TTC549 (cell line): Measurements from ENCODE around the gene ANKS6.

Experiments used
- FAIRE-seq: peaks from 2 replicates; lab custom pipeline; 2012; peaks lifted over from hg19 to GRCh38; lab: Jason Lieb, UNC

Gene ANKS6

DNA sequence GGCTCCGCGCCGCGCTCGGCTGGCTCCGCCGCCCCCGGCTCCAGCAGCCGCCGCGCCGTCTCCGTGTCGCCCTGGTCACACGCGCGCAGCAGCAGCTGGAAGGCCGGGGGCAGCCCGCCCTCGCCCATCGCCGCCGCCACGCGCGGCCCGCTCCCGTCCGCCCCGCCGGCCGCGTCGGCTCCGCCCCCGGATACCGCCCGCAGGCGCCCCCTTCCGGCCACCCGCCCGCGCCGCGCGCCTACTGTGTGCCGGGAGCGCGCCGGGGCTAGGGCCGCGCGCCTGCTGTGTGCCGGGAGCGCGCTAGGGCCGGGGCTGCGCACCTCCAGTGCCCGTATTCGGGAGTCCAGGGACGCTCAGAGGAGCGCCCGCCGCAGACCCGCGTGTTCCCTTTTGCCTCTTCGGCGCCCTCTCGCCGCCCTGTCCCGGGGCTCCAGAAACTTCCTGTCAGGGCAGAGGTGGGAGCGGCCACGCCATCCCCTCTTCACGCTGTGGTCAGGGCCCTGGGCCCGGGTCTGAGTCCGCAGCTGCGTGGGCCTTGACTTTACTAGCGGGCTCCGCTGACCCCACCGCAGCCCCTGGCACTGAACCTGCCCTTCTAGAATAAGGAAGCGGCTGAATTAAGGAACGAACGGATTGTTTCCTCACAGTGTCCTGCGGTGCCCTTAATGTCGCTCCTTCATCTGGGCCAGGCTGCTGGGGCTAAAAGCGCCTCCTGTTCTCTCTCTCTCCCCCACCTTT is at the start of gene ANKS6:
ANKS6 (minus strand) TSS at position 192 of the 738 bp plus-strand sequence; CDS start at position 128, 64 bp downstream.
- no peak for FAIRE-seq

DNA sequence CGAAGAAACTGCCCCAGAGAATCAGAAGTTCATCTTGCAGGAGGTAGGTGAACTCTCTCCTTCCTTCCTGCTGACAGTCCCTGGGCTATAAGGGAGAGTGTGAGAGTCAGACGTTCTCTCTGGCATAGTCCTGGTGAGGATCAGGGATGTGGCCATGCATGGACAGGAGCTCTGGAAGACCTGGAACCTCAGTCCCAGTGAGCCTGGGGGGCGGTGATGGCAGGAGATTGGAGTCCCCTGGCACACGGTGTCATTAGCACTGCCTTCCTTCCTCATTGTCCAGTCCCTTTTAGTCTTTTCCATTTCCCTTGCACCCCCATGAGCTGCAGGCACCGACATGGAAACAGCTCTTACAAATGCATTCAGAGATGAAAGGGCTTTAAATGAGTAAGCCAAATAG is 49.7 kb upstream of the ANKS6 start:
- FAIRE-seq = no peak

DNA sequence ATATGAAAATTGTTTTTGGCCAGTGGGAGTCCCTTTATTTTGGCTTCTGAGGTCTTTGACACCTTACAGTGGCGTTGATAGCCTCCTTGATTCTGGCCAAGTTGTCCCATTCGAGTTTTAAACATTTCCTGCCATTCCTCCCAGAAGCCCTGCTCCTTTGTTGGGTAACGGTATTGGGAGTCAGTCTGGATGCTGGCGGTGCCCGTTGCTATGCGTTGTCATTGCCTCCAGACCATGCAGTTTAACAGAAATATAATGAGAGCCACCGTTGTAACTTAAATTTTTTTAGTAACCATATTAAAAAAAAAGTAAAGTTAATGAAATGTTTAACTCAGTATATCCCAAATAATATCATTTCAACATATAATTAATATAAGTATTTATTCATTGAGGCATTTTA is 46.2 kb upstream of the ANKS6 start:
- no peak for FAIRE-seq

DNA sequence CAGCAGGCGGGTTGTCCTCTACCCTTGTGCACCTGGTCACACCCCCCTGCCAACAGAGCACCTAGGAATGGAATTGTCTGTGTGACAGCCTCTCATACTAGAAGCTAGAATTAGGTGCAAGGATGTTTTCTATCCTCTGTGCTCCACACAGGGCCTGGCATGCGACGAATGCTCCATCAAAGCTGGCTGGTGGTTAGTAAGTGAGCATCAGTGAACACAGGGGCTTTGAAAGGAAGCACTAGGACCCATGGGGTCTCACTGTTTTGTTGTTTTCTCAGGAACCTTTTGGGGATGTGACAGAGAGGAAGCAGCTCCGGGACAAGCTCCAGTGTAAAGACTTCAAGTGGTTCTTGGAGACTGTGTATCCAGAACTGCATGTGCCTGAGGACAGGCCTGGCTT is 43.4 kb upstream of the ANKS6 start:
- no peak for FAIRE-seq

DNA sequence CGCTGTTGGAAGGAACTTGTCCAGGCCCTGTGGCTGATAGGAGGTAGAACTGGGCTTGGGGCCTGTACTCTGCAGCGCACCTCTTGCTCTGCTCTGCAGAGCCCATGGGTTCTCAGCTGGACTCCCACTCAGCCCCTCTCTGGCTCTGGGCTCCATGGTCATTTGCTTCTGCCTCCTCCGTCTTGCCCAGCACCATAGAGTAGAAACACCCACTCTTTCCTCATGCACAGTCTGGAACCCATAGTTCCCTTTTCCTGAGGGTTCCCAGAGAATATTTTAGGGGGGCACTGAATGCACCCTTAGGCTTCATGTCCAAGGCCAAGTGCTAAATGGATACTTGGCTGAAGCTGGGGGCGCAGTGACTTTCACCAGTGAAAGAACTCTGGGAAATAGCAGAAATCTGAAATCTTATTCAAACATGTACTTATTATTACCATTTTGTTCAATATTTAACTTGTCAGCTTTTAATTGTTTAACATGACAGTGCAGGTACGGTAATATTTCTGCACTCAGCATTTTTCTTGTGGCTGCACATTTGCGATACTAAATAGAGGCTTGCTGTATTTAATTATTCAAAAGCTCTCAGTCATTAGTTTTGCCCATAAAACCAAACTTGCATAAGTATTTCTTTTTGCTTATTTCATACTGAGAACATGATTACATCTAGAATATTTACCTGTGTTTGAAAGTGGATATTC is 42.7 kb upstream of the ANKS6 start:
- FAIRE-seq = no peak

DNA sequence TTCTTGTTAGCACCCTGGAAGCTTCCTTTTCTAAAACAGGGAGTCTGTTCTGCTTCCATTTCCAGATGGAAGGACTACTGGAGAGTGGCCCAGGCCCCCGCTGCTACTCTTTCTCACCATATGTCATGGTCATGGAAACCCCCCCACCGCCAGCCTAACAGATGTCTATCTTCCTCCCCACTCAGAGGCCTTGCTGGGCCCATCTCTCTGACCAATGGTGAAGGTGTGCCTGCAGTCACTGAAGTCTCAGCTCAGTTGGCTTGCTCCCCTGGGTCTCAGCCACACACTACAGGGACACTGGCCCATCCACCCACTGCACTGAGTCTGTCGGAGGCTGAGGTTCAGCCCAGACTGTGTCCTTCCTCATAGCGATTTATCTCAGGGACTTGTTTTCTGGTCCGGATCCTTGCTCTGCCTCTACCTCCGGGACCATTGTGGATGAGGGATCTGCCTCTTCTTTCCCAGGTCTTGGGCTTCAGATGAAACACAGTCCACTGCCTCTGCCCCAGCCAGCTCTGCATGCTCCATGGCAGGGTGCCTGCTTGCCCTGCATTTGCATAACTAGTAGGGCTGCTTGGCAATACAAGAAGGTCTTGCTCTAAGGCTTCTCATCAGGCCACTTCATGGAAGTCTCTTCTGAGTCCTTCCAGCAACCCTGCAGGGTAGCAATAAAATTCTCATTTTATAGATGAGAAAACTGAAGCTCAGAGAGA is 42.0 kb upstream of the ANKS6 start:
- FAIRE-seq = no peak

DNA sequence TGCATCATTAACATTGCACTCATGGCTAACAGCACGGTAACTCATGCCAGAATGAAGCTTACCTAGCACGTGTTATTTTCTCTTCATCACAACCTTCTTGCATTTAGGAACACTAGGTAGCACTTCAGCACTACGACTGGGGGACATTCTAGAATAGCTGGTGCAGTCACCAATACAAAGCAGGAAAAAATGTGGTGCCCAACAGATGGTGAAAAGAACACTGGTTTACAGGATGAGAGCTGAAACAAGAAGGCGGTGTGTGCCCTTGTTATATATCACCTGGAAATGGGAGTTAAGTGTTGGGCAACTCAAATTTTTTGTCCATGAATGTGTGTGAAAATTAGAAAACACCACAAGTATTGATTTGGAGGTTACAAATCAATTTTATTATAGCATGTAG is 41.2 kb upstream of the ANKS6 start:
- no peak for FAIRE-seq

DNA sequence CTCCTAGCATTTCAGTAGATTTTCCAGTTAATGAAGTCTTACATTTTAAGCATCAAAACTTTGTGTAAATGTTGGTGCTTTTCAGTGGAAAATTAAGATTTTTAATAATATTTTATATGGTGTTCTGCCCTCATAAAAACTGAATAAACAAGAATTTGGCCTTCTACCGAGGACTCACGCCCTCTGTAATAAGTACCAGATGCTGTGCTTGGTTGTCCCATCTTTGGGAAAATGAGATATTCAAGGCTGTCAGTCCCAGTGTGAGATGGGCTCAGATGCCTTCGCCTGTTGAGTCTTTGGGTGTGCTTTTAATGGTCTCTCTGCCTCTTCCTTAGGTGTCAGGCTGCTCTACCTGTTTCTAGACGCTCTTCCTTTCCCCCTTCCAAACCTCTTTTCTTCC is 39.9 kb upstream of the ANKS6 start:
- no peak for FAIRE-seq

DNA sequence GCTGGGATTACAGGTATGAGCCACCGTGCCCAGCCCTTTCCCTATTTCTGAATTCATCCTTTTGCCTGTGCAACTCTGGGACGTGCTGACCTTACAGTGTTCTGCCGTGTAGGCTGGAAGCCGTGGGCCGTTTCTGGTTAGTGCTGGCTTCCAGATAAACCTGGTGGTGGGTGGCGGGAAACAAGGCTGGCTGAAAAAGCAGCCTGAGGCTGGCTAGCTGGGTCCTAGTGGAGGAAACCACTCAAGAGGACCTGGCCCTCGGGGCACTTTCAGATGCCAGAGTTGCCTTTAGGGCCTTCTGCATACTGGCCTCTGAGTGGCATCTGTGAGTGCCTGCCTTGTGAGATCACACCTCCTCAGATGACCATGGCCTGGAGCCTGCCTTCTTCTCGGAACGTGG is 38.0 kb upstream of the ANKS6 start:
- FAIRE-seq = no peak

DNA sequence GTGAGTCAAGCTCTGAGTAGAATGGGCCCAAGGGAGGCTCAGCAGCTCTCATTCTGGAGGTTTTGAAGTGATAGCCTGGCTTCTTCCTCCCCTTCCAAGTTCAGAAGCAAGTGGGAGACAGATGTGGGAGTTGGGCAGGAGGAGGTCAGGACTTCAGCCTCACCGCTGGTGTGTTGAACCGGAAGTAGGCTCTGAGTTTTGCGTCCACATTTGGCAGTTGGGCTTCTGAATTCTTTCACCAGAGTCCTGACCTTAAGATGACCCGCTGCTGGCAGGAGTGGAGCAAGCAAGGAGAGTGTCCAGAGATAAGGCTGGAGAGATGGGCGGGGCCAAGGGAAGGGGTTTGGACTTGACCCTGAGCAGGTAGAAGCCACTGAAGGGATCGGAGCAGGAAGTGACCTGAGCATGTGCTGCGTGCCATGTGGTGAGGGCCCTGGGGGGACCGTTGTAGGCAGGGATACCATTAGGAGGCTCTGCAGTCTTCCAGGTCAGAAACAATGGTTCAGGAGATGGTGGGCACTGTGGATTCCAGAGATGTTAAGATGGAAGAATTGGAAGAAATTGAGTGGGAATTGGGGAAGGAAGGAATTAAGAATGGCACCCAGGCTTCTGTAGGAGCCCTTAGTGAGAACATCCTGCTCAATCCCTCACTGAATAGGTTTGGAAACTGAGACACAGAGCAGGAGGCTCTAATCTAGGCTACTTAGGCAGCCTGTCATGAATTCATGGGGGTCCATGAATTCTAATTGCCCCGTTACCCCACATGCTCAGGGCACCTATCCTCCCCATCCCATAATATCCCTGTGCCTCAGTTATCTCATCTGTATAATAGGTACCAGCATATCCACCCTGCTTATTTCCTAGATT is 37.0 kb upstream of the ANKS6 start:
- FAIRE-seq = no peak

DNA sequence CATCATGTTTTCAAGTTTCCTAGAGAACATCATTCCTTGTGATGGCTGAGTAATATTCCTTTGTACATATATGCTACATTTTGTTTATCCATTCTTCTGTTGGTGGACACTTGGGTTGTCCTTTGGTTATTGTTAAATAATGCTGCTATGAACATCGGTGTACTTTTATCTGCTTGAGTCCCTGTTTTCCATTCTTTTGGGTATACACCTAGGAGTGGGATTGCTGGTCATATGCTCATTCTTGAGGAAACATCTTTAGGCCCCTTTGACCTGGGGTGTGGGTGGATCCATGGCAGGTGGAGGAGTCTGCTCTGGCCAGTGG is 36.4 kb upstream of the ANKS6 start:
- FAIRE-seq = no peak

DNA sequence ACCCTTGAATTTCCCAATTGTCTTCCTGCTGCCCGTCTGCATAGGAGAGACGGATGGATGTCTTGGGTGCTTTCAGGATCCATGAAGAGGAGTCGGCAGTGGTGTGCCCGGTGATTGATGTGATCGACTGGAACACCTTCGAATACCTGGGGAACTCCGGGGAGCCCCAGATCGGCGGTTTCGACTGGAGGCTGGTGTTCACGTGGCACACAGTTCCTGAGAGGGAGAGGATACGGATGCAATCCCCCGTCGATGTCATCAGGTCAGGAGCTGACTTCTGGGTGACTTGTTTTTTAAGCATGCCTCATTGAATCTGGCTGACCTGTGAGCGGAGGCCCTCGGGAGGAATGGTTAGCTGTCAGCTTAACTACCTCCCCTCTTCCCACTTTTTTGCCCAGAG is 35.3 kb upstream of the ANKS6 start:
- no peak for FAIRE-seq

DNA sequence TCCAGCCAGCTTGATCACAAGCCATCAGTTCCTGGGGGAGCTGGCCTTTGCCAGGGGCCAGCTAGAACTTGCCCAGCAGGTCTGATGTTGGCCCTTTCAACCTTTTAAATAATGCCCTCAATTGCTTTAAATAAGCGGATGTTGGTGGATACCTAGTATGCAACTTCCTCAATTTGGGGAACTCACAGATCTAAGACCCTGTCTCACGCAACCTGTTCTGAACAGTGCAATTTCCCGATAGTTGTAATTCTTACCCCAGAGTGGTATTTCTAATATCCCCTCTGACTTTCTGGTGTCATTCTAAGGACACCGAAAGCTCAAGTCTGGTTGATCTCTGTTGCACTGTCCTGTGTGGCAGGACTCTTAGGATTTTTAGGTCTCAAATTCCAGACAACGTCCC is 34.2 kb upstream of the ANKS6 start:
- FAIRE-seq = no peak

DNA sequence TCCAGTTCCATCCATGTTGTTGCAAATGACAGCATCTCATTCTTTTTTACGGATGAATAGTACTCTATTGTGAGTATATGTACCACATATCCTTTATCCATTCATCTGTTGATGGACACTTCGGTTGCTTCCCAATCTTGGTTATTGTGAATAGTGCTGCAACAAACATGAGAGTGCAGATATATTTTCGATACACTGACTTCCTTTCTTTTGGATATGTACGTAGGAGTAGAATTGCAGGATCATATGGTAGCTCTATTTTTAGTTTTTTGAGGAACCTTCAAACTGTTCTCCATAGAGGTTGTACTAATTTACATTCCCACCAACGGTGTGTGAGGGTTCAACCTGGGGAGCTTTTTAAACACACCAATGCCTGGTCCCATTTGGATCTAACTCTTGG is 33.4 kb upstream of the ANKS6 start:
- FAIRE-seq = no peak

DNA sequence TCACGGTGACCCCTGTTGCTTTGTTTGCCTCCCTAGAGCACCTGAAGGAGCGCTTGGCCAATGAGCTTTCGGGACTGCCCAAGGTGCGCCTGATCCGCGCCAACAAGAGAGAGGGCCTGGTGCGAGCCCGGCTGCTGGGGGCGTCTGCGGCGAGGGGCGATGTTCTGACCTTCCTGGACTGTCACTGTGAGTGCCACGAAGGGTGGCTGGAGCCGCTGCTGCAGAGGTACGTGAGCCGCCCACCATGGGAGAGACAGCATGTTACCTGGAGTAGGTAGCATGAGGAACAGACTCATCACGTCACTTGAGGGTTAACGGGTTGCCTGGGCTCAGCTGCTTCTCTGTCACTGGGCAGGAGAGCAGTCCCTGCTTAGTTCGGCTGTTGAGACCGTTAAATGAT is 30.4 kb upstream of the ANKS6 start:
- FAIRE-seq = no peak

DNA sequence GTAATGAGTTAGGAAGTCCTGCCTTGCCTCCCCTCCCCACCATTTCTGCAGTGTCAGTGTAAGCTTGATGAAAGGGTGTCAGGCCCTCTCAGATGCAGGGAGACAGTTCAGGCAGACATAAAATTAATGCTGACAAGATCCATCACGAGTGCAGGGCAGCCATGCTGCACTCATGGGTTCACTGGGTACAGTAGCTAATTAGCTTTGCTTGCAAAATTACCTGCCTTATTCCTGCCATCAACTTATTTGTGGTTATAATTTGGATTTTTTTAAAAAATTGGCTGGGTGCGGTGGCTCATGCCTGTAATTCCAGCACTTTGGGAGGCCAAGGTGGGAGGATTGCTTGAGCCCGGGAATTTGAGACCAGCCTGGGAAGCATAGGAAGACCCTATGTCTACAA is 29.1 kb upstream of the ANKS6 start:
- no peak for FAIRE-seq

DNA sequence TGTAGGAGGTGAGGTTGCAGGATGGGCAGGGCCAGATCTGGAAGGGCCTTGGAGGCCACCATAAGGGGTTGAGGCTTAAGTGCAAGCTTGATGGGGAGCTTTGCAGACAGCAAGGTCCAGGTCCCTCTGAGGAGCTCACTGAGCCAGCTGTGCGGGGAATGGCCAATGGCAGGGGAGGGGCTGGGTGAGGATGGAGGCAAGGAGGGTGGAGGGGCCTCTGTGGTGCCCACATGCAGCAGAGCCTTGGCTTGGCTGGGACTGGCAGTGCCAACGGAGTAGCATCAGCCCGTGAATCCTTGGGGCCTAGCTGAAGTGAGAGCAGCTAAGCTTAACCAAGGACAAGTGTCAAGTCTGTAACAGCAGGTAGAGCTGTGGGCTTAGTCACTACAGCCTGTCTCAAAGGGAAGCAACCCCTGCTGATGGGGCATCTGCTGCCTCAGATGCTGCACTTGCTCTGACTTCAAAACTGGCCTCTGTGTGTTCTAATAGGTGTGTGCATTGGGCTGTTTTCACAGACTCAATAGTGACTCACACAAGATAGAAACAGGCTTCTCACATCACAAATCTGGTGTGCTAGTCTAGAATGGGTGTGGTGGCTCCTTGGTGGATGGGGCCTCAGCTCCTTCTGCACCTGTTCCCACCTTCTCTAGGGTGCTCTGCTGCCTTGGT is 27.4 kb upstream of the ANKS6 start:
- no peak for FAIRE-seq

DNA sequence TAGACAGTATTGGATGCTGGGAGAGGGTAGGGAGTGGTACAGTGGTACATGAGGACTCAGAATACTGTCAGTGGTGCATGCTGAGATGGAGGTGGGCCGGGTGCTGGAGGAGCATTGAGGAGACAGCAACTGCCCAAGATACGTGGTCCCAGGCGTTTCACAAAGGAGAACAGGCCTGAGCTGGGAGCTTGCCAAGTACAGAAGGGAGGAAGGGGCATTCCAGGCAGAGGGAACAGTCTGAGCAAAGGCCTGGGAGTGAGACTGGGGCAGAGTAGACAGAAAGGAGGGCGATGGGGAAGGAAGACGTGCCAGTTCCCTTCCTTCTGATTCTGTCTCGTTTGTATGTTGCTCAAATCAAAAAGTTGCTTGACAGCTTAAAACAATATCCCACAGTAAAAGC is 26.3 kb upstream of the ANKS6 start:
- no peak for FAIRE-seq

DNA sequence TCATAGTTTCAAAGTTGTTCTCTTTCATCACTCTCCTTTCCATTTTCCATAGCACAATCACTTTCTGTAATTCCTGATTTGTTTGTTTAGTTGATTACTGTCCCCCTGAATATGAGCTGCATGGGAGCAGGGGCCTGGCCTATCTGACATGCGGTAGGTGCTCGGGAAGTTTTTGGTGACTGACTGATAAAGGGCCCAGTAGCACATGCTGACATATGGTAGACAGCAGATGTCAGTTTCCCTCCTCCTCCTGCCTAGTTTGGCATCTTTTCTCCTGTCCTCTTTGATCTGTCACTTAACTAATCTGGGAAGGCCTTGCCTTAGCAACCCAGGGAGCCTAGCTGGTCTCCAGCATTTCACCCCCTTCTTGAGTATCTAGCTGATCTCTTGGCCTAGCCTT is 25.5 kb upstream of the ANKS6 start:
- FAIRE-seq = no peak

DNA sequence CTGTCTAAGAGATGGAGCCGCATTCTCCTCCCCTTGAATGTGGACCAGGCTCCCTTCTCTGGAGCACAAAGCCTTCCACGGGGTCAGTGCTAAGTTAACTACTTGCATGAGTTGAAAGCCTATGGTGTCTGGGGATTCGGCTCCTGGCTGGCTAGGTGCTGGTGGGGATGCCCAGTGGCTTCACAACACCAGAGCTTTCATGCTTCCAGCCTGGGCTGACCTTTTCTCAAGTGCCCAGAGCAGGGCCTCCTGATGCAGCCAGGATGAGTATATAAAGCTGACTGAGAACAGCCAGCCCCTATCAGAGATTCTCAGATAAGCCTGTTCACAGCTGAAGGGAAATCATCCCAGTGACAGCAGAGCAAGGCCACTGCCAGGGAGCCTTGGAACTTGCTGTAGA is 22.9 kb upstream of the ANKS6 start:
- no peak for FAIRE-seq

DNA sequence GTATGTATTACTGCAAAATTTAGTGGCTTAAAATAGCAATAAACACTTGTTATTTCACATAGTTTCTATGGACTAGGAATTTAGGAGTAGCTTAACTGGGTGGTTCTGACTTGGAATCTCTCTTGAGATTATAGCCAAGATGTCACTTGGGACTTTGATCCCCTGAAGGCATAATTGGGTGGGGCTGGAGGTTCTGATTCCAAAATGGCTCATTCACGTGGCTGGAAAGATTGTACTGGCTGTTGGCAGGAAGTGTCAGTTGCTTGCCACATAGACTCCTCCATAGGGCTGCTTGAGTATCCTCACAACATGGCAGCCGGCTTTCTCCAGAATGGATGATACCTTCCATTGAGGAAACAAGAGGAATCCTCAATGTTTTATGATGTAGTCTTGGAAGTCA is 22.4 kb upstream of the ANKS6 start:
- no peak for FAIRE-seq

DNA sequence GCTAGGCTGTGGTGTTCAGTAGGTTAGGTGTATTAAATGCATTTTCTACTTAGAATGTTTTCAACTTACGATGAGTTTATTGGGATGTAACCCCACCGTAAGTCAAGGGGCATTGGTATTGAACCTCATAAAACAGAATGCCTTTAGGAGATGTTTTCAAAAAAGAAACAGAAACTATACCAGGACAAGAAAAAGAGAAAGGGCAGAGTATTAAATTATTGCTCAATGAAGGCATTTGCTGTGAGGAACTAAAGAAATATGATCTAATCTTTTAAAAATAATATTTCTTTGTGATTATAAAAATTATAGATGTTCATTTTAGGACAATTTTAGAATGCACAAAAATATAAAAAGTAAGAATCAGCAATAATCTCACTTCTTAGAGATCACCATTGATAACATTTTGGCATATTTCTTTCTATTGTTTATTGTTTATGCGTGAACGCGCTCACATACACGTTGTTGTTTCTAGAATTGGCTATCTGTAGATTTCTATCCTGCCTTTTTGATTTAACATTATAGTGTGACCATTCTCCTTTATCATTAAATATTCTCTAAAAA is 19.1 kb upstream of the ANKS6 start:
- FAIRE-seq = no peak
